ENCODE measurements around the gene ADA.

DNA sequence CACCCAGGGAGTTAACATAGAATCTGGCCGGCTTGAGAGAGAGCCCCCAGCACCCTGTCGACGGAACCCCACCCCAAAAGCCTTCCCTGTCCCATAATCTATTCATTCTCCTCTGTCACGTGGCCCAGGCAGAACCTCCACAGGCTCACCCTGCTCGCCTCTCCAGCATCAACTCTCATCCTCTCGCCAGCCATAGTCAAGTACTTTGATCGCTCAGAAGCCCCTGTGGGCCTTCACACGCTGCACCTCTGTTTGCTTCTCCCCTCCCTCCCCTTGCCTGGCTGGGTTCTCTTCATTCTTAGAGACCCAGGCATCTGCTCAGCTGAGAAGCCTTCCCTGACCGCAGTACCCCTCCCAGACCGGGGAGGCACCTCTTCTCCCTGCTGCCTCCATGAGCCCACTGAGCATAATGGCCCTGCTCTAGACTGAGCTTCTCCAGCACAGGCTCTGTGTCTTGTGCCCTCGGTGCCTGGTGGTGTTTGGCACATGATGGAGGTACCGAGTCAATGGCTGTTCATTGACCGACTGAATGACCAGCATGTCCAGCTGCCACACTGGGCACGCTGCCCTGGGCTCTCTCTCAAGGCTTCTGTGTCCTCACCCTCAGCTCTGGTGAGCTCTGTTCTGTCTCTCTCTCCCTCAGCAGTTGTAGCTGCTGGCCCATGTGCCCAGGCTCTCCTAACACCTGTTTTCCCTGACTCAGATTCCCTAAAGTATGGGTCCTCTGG lies 35.5 kb downstream of the ADA start:
- TF ChIP-seq, protein P1, sequence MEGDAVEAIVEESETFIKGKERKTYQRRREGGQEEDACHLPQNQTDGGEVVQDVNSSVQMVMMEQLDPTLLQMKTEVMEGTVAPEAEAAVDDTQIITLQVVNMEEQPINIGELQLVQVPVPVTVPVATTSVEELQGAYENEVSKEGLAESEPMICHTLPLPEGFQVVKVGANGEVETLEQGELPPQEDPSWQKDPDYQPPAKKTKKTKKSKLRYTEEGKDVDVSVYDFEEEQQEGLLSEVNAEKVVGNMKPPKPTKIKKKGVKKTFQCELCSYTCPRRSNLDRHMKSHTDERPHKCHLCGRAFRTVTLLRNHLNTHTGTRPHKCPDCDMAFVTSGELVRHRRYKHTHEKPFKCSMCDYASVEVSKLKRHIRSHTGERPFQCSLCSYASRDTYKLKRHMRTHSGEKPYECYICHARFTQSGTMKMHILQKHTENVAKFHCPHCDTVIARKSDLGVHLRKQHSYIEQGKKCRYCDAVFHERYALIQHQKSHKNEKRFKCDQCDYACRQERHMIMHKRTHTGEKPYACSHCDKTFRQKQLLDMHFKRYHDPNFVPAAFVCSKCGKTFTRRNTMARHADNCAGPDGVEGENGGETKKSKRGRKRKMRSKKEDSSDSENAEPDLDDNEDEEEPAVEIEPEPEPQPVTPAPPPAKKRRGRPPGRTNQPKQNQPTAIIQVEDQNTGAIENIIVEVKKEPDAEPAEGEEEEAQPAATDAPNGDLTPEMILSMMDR (IDR thresholded peaks at IDR 0.05), result no peak
- TF ChIP-seq POLR2A (IDR thresholded peaks at IDR 0.05), result no peak

Measured in Peyer's patch (tissue), 4 donors.